Measurements from ENCODE around the gene MRGPRE.

The MRGPRE gene

GRCh38 chr11:3196161-3197043 is 35.8 kb downstream of the MRGPRE start:
- no peak for DNase-seq (ENCODE audit: low read depth)

DNA sequence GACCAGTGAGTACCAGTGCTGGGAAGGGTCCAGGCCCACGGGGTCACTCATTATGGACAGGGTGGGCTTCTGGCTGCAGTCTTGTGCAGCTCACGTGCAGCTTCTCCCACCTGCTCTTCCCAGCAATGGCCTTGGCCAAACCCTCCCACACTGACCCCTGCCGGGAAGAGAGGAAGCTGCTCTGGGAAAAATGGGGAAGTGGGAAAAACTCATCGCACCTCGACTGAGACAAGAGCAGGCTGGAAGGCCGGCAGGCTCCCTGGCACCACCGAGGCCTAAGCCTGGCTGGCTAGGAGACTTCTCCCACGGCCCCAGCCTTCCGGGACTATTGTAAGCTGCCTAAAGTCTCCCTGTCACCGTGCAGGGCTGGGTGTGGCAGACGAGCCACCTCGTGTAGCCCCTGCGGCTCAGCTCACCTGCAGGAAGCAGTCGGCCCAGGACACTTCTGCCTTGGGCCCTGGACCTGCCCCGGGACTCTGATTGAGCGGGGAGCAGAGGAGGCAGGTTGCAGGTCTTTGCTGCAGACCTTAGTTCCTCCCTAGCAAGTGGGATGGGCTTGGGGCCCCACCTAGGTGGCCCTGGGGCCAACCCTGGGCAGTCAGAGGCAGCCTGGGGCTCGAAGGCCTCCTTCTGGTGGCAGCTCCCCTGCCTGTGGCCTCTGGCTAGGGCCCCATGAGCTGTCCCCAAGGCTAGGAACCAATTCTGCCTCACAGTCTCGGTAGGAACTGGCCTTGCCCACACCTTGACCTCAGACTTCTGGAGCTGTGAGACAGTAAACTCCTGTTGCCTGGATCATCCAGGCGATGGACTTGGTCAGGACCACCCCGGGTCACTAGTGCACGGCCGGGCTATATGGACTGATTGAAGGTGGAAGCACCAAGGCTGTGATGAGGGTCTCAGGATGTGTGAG is 36.7 kb downstream of the MRGPRE start:
- DNase-seq (ENCODE audit: low read depth), result no peak

DNA sequence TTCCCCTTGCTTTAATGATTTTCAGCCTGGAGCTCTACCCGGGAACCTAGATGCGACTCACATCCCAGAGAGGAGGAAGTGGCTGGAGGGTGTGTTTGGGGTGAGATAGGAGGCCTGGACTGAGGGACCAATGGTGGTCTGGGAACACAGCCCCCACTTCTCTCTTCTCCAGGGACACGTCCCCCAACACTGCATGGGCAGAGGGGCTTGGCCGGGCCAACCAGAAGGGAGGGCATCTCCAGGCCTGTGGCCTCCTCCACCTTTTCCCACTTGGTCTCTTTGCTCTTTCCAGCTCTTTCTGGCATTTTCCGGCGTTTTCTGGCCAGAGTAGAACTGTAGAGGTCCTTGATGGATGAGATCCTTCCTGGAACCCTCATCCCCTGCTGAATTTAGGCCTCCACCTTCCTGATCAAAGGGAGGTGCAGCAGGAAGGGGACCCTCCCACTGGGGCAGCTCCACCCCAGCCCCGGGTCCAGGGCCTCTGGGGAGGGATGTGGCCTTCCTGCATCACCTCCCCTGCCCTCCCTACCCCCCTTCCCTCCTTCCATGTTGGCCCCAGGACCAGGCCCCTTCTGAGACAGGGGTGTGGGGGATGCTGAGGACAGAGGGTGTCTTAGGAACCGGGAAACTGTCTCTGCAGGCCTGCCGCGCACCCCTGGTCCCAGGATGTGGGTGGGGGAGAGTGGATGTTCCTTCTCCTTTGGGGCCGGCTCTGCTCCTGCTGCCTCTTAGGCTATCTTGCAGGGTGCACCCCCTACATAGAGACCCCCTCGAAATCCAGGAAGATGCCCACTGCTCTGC is 38.0 kb downstream of the MRGPRE start:
- no peak for DNase-seq (ENCODE audit: low read depth)

GRCh38 chr11:3193373-3194015 is 38.7 kb downstream of the MRGPRE start:
- DNase-seq (ENCODE audit: low read depth), result no peak

DNA sequence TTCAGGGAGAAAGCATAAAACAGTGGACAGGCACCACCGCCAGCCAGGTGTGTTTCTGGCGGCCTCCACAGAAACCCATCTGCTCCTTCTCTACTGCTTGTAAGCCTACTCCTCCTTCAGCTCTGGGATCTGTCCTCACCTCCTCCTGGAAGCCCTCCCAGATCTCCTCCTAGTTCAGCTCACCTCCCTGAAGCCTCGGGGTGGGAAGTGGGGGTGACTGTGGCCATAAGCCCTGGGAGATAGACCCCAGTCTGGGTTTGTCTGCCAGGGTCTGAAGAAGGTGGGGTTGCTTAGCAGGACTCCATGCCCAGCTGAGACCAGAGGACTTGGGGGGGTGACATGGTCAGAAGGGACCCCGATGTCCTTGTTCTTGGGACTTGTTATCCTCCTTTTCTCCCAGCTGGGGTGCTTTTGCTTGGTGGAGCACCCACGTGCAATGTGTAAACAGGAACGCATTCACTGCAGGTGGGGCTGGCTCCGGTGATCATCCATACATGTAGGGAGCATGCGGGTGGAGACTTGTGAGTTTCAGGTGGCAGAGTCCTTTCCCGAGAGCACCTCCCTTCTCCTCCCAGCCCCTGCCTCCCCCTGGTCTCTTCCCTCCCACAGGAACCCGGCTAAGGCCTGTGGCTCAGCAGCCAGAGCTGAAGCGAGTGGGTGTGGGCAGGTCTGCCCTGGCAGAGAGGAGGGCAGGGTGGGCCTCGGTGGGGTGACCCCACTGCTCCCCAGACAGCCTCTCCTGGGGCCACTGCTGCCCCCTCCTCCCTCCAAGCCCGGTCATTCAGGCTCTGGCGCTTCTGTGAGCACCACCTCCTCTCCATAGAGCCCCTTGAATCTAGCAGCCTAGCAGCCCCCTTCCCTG is 39.5 kb downstream of the MRGPRE start:
- DNase-seq (ENCODE audit: low read depth), result no peak

- no peak for DNase-seq (ENCODE audit: low read depth)
Observed at GRCh38 chr11:3191586-3192324, 40.5 kb downstream of the MRGPRE start.

- DNase-seq (ENCODE audit: low read depth), result no peak
Observed at GRCh38 chr11:3190600-3190999, 41.6 kb downstream of the MRGPRE start.

- no peak for DNase-seq (ENCODE audit: low read depth)
Observed at GRCh38 chr11:3189886-3190583, 42.2 kb downstream of the MRGPRE start.

DNA sequence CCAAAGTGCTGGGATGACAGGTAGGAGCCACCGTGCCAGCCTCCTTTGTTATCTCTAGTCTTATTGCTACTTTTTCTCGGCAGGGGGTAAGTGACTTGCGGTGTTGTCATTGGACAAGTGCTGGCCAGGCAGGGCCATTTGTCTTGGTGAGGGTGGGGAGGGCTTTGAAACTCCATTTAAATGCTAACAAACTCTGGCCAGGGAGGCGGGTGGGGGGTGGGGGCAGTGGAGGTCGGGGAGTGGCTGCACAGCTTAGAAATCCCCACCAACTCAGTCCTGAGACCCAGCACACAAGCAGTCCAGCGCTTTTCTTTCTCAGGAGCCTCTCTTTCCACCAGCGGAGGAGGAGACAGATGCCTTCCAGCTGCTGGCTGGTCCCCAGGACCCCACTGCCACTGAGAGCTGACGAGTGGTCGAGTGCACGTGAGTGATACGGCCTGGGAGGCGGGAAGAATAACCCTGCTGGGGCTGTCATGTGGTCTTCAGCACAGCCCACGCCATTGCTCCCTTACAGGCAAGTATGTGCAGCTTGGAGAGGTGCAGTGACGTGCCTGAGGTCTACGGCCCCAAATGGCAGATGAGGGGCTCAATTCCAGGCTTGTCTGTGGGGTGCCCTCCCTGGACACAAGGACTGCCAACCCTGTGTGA is 42.9 kb downstream of the MRGPRE start:
- no peak for DNase-seq (ENCODE audit: low read depth)

GRCh38 chr11:3188496-3189195 is 43.6 kb downstream of the MRGPRE start:
- no peak for DNase-seq (ENCODE audit: low read depth)

- DNase-seq (ENCODE audit: low read depth), result no peak
Observed at GRCh38 chr11:3186166-3186953, 45.9 kb downstream of the MRGPRE start.

DNA sequence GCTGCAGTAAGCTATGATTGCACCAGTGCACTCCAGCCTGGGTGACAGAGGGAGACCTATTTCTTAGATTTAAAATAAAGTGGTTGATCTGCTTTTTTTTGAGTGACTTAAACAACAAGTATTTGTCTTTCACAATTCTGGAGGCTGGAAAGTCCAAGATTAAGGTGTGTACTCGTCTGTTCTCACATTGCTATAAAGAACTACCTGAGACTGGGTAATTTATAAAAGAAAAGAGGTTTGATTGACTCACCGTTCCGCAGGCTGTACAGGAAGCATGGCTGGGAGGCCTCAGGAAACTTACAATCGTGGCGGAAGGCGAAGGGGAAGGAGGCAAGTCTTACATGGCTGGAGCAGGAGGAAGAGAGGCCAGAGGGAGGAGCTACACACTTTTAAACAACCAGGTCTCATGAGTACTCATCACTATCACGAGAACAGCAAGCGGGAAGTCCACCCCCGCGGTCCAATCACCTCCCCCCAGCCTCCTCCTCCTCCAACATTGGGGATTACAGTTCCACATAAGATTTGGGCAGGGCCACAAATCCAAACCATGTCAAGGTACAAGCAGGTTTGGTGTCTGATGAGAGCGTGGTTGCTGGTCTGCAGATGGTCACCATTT is 47.4 kb downstream of the MRGPRE start:
- no peak for DNase-seq (ENCODE audit: low read depth)

DNA sequence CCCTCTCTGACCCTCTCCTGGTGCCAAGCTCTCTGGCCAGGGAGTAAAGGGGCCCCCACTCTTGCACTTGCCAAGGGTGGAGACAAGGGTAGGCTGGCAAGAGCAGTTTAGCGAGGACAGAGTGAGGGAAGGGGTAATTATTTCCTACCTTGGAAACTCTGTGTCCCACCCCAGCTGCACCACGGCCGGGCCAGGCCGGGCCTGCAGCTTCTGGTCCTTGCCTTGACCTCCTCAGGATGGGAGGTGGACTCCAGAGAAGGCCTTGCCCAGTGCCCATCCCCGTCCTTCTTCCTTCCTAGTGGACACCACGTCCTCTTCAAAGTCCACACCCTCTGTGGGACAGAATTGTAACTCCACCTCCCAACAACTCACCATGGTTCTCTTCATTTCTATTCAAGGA is 48.7 kb downstream of the MRGPRE start:
- DNase-seq (ENCODE audit: low read depth), result no peak

DNA sequence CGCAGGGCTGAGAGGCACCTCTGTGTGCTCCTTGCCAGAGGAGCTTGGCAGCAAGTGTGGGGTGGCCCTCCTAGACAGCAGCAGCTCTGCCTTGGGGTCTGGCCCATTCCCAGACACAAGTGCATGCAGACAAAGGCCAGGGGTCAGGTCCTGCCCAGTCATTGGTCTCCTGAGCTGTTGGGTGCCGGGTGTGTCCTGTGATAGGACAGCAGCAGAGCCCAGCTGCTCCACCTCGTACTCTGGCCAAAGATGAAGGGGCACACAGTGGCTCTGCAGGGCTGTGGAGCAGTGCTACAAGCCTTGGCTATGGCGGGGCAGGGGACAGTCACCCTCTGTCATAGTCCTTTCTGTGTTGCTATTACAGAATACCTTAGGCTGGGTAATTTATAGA is 49.8 kb downstream of the MRGPRE start:
- DNase-seq (ENCODE audit: low read depth), result no peak

GRCh38 chr11:3181725-3182461 is 50.3 kb downstream of the MRGPRE start:
- no peak for DNase-seq (ENCODE audit: low read depth)

DNA sequence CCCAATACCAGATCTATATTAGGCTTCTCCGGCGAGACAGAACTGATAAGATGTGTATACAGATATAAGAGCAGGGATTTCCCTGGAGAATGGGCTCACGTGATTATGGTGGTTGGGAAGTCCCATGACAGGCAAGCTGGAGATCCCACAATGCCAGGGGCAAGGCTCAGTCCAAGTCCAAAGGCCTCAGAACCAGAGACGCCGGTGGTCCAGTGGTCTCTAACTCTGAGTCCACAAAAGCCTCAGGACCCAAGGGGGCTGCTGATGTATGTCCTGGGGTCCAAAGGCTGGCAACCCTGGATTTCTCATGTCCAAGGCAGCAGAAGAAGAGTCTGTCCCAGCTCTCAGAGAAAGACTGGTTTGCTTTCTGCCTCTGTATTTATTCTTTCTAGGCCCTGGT is 51.3 kb downstream of the MRGPRE start:
- DNase-seq (ENCODE audit: low read depth), result no peak
